Measurements from ENCODE around the gene TMEM232.

DNA sequence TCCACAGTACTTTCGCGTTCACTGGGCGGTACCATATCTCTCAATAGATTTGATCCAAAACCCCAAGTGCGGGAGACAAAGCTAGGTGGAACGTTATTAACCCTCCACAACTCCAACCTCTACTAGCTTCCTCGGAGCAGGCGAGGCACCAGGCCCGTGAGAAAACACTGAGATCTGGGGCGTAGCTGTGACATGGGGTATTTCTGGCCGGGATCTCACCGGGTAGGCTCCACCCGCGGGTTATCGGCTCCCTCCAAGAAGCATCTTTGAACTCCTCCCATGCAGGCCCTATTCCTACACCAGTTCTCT is 12.0 kb upstream of the TMEM232 start:
- TF ChIP-seq, protein P1, sequence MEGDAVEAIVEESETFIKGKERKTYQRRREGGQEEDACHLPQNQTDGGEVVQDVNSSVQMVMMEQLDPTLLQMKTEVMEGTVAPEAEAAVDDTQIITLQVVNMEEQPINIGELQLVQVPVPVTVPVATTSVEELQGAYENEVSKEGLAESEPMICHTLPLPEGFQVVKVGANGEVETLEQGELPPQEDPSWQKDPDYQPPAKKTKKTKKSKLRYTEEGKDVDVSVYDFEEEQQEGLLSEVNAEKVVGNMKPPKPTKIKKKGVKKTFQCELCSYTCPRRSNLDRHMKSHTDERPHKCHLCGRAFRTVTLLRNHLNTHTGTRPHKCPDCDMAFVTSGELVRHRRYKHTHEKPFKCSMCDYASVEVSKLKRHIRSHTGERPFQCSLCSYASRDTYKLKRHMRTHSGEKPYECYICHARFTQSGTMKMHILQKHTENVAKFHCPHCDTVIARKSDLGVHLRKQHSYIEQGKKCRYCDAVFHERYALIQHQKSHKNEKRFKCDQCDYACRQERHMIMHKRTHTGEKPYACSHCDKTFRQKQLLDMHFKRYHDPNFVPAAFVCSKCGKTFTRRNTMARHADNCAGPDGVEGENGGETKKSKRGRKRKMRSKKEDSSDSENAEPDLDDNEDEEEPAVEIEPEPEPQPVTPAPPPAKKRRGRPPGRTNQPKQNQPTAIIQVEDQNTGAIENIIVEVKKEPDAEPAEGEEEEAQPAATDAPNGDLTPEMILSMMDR (IDR thresholded peaks at IDR 0.05), result no peak
- no peak for TF ChIP-seq POLR2A (IDR thresholded peaks at IDR 0.05)
